Sigmoid colon (tissue), 7 donors: ENCODE results near the gene ACTBL2. TPM values are rescaled to one million over a fixed set of nuclear protein-coding genes. Genes with fewer than 3 reads are reported as not detected.
"Not testable (repeated sequence)": the region's sequence is repeated elsewhere in the genome, so short reads cannot be mapped to it uniquely, and the experiment has no call there.

Experiments used
- DNase-seq: peaks from one replicate; pipeline ENCODE4 v3.0.0-alpha.2; 2019
- H3K27ac ChIP-seq, 4 donors: fragments of 200-600 bp; sonication (generic); one replicate each; pipeline ENCODE4 v1.5.1; 2016 to 2019; ENCODE audit warnings: mild to moderate bottlenecking in 1 of 4
- H3K27me3 ChIP-seq, 3 donors: fragments of 200-600 bp; sonication (generic); one replicate each; pipeline ENCODE4 v1.5.1; 2019; ENCODE audit warnings: mild to moderate bottlenecking in 1 of 3
- H3K36me3 ChIP-seq, 4 donors: fragments of 200-600 bp; sonication (generic); one replicate each; pipeline ENCODE4 v1.5.1; 2016 to 2019
- H3K4me1 ChIP-seq, 4 donors: fragments of 200-600 bp; sonication (generic); one replicate each; pipeline ENCODE4 v1.5.1; 2017 to 2019
- H3K4me3 ChIP-seq, 4 donors: fragments of 200-600 bp; sonication (generic); one replicate each; pipeline ENCODE4 v1.5.1; 2017 to 2019; ENCODE audit warnings: mild to moderate bottlenecking in 2 of 4, moderate library complexity in 1 of 4
- H3K9me3 ChIP-seq, 4 donors: fragments of 200-600 bp in 3 of 4; sonication (generic) in 3 of 4; one replicate each; pipeline versions ENCODE4 v1.5.1 to v1.6.1; 2013 to 2019
- CTCF ChIP-seq, 4 experiments: fragments of 450-650 bp in 3 of 4; fragments of 200-600 bp in 1 of 4; IDR thresholded peaks; one replicate each; pipeline ENCODE4 v1.5.1; 2016 to 2019; ENCODE audit warnings: antibody characterized with exemption in 4 of 4, mild to moderate bottlenecking in 3 of 4, moderate library complexity in 2 of 4
- EP300 ChIP-seq, 4 donors: sonication (generic); formaldehyde crosslinking; IDR thresholded peaks; one replicate each; pipeline ENCODE4 v1.6.1; 2017; ENCODE audit warnings: antibody characterized with exemption in 4 of 4
- POLR2A ChIP-seq, 2 donors: fragments of 450-650 bp; IDR thresholded peaks; one replicate each; pipeline ENCODE4 v1.6.1; 2016; ENCODE audit warnings: antibody characterized with exemption in 2 of 2, mild to moderate bottlenecking in 2 of 2, moderate library complexity in 2 of 2
- POLR2AphosphoS5 ChIP-seq, 4 donors: sonication (generic); formaldehyde crosslinking; IDR thresholded peaks; one replicate each; pipeline ENCODE4 v1.6.1; 2017; ENCODE audit warnings: antibody characterized with exemption in 4 of 4
- WGBS, 2 donors: extraction: QIAGEN DNeasy Blood & Tissue Kit; methylation state at CpG; one replicate each; pipeline ENCODE4 v1.1.7; 2013; 5-methylcytosine and 5-hydroxymethylcytosine counted together
- intact Hi-C: fragments of 100-400 bp; cut with DNase I; formaldehyde crosslinking; loops from one replicate; pipeline ENCODE4 v1.15.1; 2023
- polyA plus RNA-seq, 3 donors: library from polyadenylated mRNA; stranded (reverse); fragments of 200-250 nt; gene quantifications; one replicate each; pipeline ENCODE4 v1.2.3, GENCODE V29; 2013
- total RNA-seq, 4 donors: library from RNA; depleted of rRNA; stranded (reverse); fragments of >200 nt; gene quantifications; one replicate each; pipeline ENCODE4 v1.1.0, GENCODE V29; 2016
- donor health status: healthy with polysubstance abuse.
- donor health status: Bipolar disorder and iron deficiency.
- donor health status: healthy.

Gene ACTBL2
- total and polyA plus RNA-seq, 7 donors = not detected

GRCh38 chr5:57466544-57466943 lies 16.1 kb downstream of the ACTBL2 start:
- 53 to 67% methylated on average over 3 of the region's 3 CpGs for WGBS, 2 donors
- H3K27ac ChIP-seq = no peak overlapping the region
- H3K27me3 ChIP-seq = no peaks in the 10 kb centered on the region
- TF ChIP-seq POLR2A (IDR thresholded peaks at IDR 0.05) (no peak), CTCF (IDR thresholded peaks at IDR 0.05) (no peak), POLR2AphosphoS5 (IDR thresholded peaks at IDR 0.05) (no peak), EP300 (IDR thresholded peaks at IDR 0.05) (no peak)
- no peaks in the 10 kb centered on the region for H3K36me3 ChIP-seq
- no peak overlapping the region for H3K4me3 ChIP-seq
- DNase-seq = no peak
- H3K9me3 ChIP-seq = no peaks in the 10 kb centered on the region
- intact Hi-C loops = no loop called here
- no peaks in the 10 kb centered on the region for H3K4me1 ChIP-seq

DNA sequence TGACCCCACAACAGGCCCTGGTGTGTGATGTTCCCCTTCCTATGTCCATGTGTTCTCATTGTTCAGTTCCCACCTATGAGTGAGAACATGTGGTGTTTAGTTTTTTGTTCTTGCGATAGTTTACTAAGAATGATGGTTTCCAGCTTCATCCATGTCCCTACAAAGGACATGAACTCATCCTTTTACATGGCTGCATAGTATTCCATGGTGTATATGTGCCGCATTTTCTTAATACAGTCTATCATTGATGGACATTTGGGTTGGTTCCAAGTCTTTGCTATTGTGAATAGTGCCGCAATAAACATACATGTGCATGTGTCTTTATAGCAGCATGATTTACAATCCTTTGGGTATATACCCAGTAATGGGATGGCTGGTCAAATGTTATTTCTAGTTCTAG lies 22.6 kb downstream of the ACTBL2 start:
- H3K4me3 ChIP-seq, H3K4me1 ChIP-seq, H3K27ac ChIP-seq, H3K27me3 ChIP-seq, intact Hi-C loops, H3K9me3 ChIP-seq, DNase-seq, H3K36me3 ChIP-seq: not testable (repeated sequence)
- WGBS, 2 donors = 96% methylated on average over 3 of the region's 3 CpGs

DNA sequence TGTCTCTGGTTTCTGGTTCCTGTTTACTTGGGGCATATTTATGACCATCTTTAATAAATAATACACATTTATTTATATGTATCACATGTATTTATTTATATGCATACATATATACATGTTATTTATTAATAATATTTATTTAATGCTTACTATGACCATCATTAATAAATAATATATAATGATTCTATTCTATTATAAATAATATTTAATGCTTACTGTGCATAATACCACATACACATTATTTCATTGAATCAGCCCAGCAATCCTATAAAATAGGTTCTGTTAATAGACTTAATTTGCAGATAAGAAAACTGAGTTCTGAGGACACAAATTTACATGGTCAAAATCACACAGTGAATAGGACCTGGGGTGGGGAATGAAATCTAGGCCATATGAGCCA lies 24.2 kb downstream of the ACTBL2 start:
- no peak for TF ChIP-seq EP300 (IDR thresholded peaks at IDR 0.05)
- TF ChIP-seq POLR2AphosphoS5 (IDR thresholded peaks at IDR 0.05) = no peak
- TF ChIP-seq CTCF (IDR thresholded peaks at IDR 0.05) = no peak
- no peak for TF ChIP-seq POLR2A (IDR thresholded peaks at IDR 0.05)
- no peaks in the 10 kb centered on the region for H3K27me3 ChIP-seq
- intact Hi-C loops = no loop called here
- no peaks in the 10 kb centered on the region for H3K9me3 ChIP-seq
- peaks cover 0 to 5% (median 0%) of the 10 kb centered on the region in 4 donors for H3K4me1 ChIP-seq
- H3K4me3 ChIP-seq = no peak overlapping the region
- no peak overlapping the region for H3K27ac ChIP-seq
- H3K36me3 ChIP-seq = no peaks in the 10 kb centered on the region
- DNase-seq = no peak

- intact Hi-C loops = no loop called here
- Histone ChIP-seq H3K9me3 (no peaks in the 10 kb centered on the region), H3K36me3 (no peaks in the 10 kb centered on the region), H3K4me3 (no peak overlapping the region), H3K27ac (no peak overlapping the region), H3K4me1 (peaks cover 0 to 5% (median 0%) of the 10 kb centered on the region in 4 donors), H3K27me3 (no peaks in the 10 kb centered on the region)
- DNase-seq = no peak
- WGBS, 2 donors = 13 to 62% methylated on average over 5 of the region's 5 CpGs
- no peak for TF ChIP-seq CTCF (IDR thresholded peaks at IDR 0.05)
- no peak for TF ChIP-seq EP300 (IDR thresholded peaks at IDR 0.05)
- no peak for TF ChIP-seq POLR2A (IDR thresholded peaks at IDR 0.05)
- TF ChIP-seq POLR2AphosphoS5 (IDR thresholded peaks at IDR 0.05) = no peak
These were observed 26.0 kb downstream of the ACTBL2 start for GRCh38 chr5:57456531-57457135.

DNA sequence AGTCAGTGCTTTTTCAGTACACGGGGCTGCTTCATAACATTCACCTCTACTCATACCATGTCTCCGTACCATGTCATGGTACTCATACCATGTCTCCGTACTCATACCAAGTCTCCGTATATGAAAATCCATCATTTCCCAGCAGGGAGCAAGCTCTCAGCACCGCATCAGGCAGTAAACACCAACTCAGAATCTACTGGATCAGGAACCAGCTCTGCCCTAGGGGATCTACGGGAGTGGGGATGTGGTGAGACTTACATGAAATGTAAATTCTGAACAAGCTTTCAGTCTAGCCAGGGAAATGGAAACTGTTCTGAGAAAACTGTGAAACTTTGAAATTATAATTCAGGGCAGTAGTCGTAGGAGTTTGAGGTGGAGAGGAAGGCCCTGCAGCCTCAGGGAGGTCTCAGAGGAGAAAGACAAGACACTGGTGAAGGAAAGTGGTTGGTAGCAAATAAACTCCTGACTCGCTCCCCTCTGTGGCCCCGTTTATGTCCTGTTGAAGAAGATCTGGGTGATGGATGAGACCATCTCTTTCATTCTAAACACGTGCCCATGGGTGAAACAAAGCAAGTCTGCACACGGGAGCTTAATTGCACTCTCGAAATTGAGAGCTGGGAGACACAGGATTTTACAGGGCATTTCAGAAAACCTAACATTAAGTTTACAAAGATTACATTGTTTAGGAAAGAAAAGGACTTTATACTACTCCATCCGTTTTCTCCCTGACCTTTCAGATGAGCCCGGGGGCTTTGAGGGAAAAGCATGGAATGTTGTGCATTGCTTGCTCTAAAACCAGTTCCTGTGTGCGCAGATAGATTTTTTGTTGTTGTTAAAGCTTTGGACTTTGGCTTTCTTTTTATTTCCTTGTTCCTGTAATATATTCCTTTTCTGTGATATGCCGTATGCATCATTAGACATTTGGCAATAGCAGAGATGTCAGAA lies 26.8 kb downstream of the ACTBL2 start:
- intact Hi-C loops = no loop called here
- peaks cover 0 to 5% (median 0%) of the 10 kb centered on the region in 4 donors for H3K4me1 ChIP-seq
- H3K4me3 ChIP-seq = no peak overlapping the region
- no peaks in the 10 kb centered on the region for H3K36me3 ChIP-seq
- TF ChIP-seq CTCF (IDR thresholded peaks at IDR 0.05) (no peak), POLR2A (IDR thresholded peaks at IDR 0.05) (no peak), POLR2AphosphoS5 (IDR thresholded peaks at IDR 0.05) (no peak), EP300 (IDR thresholded peaks at IDR 0.05) (no peak)
- H3K9me3 ChIP-seq = no peaks in the 10 kb centered on the region
- H3K27me3 ChIP-seq = no peaks in the 10 kb centered on the region
- WGBS, 2 donors = 51 to 75% methylated on average over 16 of the region's 16 CpGs
- DNase-seq = no peak
- no peak overlapping the region for H3K27ac ChIP-seq
